Keratinocyte (primary cell): ENCODE data around the gene FARP1. TPM values are rescaled to one million over a fixed set of nuclear protein-coding genes. Genes with fewer than 3 reads are reported as not detected.

Source experiments
- DNase-seq: peaks from one replicate; pipeline ENCODE4 v3.0.0-alpha.2; 2011; ENCODE audit warnings: low read depth, missing footprints, low spot score
- FAIRE-seq: peaks from 2 replicates; lab custom pipeline; 2011; peaks lifted over from hg19 to GRCh38; lab: Jason Lieb, UNC
- H2AFZ ChIP-seq: 2 replicates; pipeline ENCODE4 v1.6.0; 2012; ENCODE audit warnings: low read length, control low read depth, inconsistent platforms; ENCODE audit not compliant: control insufficient read depth
- H3K27ac ChIP-seq: 2 replicates; pipeline ENCODE4 v1.5.1; 2011; ENCODE audit warnings: low read length; ENCODE audit not compliant: control insufficient read depth, insufficient read depth
- H3K27me3 ChIP-seq: 3 replicates; pipeline ENCODE4 v1.6.0; 2011; ENCODE audit warnings: low read length; ENCODE audit not compliant: control insufficient read depth, insufficient read depth; ENCODE audit errors: extremely low read depth
- H3K36me3 ChIP-seq, 2 experiments: 2 replicates in 1 of 2; 3 replicates in 1 of 2; pipeline ENCODE4 v1.5.1; 2011; ENCODE audit warnings: low read length in 2 of 2, mild to moderate bottlenecking in 1 of 2; ENCODE audit not compliant: control insufficient read depth in 2 of 2, insufficient read depth in 2 of 2; ENCODE audit errors: extremely low read depth in 1 of 2
- H3K4me1 ChIP-seq: 3 replicates; pipeline ENCODE4 v1.5.1; 2011; ENCODE audit warnings: low read length; ENCODE audit not compliant: control insufficient read depth, insufficient read depth; ENCODE audit errors: extremely low read depth
- H3K4me2 ChIP-seq: 3 replicates; pipeline ENCODE4 v1.6.0; 2011; ENCODE audit warnings: low read depth, low read length; ENCODE audit not compliant: control insufficient read depth, insufficient read depth; ENCODE audit errors: extremely low read depth
- H3K4me3 ChIP-seq, 3 experiments: fragments of 200-600 bp in 1 of 3; sonication (generic) in 1 of 3; 2 replicates in 2 of 3; 3 replicates in 1 of 3; pipeline ENCODE4 v1.5.1; 2011 to 2016; ENCODE audit warnings: low read length in 3 of 3, mild to moderate bottlenecking in 3 of 3, control low read depth in 2 of 3, inconsistent platforms in 1 of 3, low read depth in 1 of 3, mixed read lengths in 1 of 3, mixed run types in 1 of 3, moderate library complexity in 1 of 3; ENCODE audit not compliant: control insufficient read depth in 2 of 3, insufficient read depth in 2 of 3; ENCODE audit errors: extremely low read depth in 1 of 3
- H3K79me2 ChIP-seq: 2 replicates; pipeline ENCODE4 v1.6.0; 2012; ENCODE audit warnings: low read length; ENCODE audit not compliant: control insufficient read depth, insufficient read depth
- H3K9ac ChIP-seq: 3 replicates; pipeline ENCODE4 v1.6.0; 2011; ENCODE audit warnings: low read length; ENCODE audit not compliant: control insufficient read depth, insufficient read depth; ENCODE audit errors: extremely low read depth
- H3K9me1 ChIP-seq: 3 replicates; pipeline ENCODE4 v1.6.0; 2011; ENCODE audit warnings: low read length; ENCODE audit not compliant: control insufficient read depth, insufficient read depth; ENCODE audit errors: extremely low read depth
- H3K9me3 ChIP-seq: 2 replicates; pipeline ENCODE4 v1.5.1; 2012; ENCODE audit warnings: low read depth, low read length; ENCODE audit not compliant: control insufficient read depth
- H4K20me1 ChIP-seq: 3 replicates; pipeline ENCODE4 v1.6.0; 2011; ENCODE audit warnings: low read length; ENCODE audit not compliant: control insufficient read depth, insufficient read depth; ENCODE audit errors: extremely low read depth
- CTCF ChIP-seq, 3 experiments: IDR thresholded peaks in 1 of 3; conservative IDR thresholded peaks in 1 of 3; optimal IDR thresholded peaks in 1 of 3; 2 replicates in 2 of 3; 3 replicates in 1 of 3; pipeline versions ENCODE3 to v1.5.1; 2011; ENCODE audit warnings: low read length in 3 of 3, mild to moderate bottlenecking in 3 of 3, moderate library complexity in 2 of 3, control low read depth in 1 of 3, inconsistent platforms in 1 of 3; ENCODE audit not compliant: insufficient read depth in 2 of 3; ENCODE audit errors: extremely low read depth in 1 of 3
- EZH2 ChIP-seq: IDR thresholded peaks from one replicate; pipeline ENCODE4 v1.6.1; 2012; ENCODE audit warnings: inconsistent platforms, mild to moderate bottlenecking, low read length, moderate library complexity
- dilution Hi-C: fragments of 300-500 bp; cut with MboI; formaldehyde crosslinking; loops from one replicate; pipeline ENCODE4 v1.7.0; 2020; ENCODE audit warnings: low sequenced_read_pairs; ENCODE audit not compliant: extremely low pct_ligation_motif_present
- polyA plus RNA-seq, 5 experiments: library from polyadenylated mRNA; depleted of rRNA in 3 of 5; stranded (reverse) in 3 of 5; stranded (forward) in 1 of 5; unstranded in 1 of 5; fragments of >200 nt; gene quantifications; 1 replicate in 1 of 5; 2 replicates in 3 of 5; 3 replicates in 1 of 5; pipeline versions ENCODE4 v1.2.1 to v1.2.3, GENCODE V29; 2011 to 2012; ENCODE audit warnings: missing spikeins in 2 of 5, low read depth in 1 of 5, low replicate concordance in 1 of 5

The FARP1 gene
- polyA plus RNA-seq, 1 donor (not counting 4 experiments of a cell fraction or from before 2014, with no cell fraction given), result 10.3 TPM

- no peak for DNase-seq
- no peaks in the 10 kb centered on the region for H3K27me3 ChIP-seq
- H3K9ac ChIP-seq, result no peak overlapping the region
- H3K79me2 ChIP-seq, result no peaks in the 10 kb centered on the region
- H3K4me2 ChIP-seq, result no peak overlapping the region
- H3K9me1 ChIP-seq, result no peaks in the 10 kb centered on the region
- no peaks in the 10 kb centered on the region for H3K4me1 ChIP-seq
- dilution Hi-C loops, result no loop called here
- no peak overlapping the region for H3K27ac ChIP-seq
- H3K9me3 ChIP-seq, result no peaks in the 10 kb centered on the region
- H3K4me3 ChIP-seq, result no peak overlapping the region
- no peaks in the 10 kb centered on the region for H4K20me1 ChIP-seq
- no peaks in the 10 kb centered on the region for H3K36me3 ChIP-seq
- H2AFZ ChIP-seq, result no peak overlapping the region
- FAIRE-seq, result no peak
- no peak for TF ChIP-seq EZH2
- TF ChIP-seq CTCF (optimal IDR thresholded peaks at IDR 0.05 in 1 of 3, IDR thresholded peaks at IDR 0.05 in 1 of 3, conservative IDR thresholded peaks at IDR 0.05 in 1 of 3; ENCODE audit: extremely low read depth in 1 of 3, insufficient read depth in 2 of 3, low read length in 3 of 3), result no peak
These were observed 13.4 kb downstream of the FARP1 start for GRCh38 chr13:98156259-98156658.

- no peaks in the 10 kb centered on the region for H3K9me1 ChIP-seq
- H2AFZ ChIP-seq, result no peak overlapping the region
- no peak overlapping the region for H3K27ac ChIP-seq
- no peaks in the 10 kb centered on the region for H3K4me1 ChIP-seq
- no peaks in the 10 kb centered on the region for H3K9me3 ChIP-seq
- DNase-seq (no peak), FAIRE-seq (no peak)
- dilution Hi-C loops, result no loop called here
- H3K79me2 ChIP-seq, result no peaks in the 10 kb centered on the region
- H4K20me1 ChIP-seq, result no peaks in the 10 kb centered on the region
- no peak overlapping the region for H3K4me2 ChIP-seq
- no peaks in the 10 kb centered on the region for H3K27me3 ChIP-seq
- no peak overlapping the region for H3K4me3 ChIP-seq
- no peak overlapping the region for H3K9ac ChIP-seq
- no peak for TF ChIP-seq CTCF (optimal IDR thresholded peaks at IDR 0.05 in 1 of 3, IDR thresholded peaks at IDR 0.05 in 1 of 3, conservative IDR thresholded peaks at IDR 0.05 in 1 of 3; ENCODE audit: extremely low read depth in 1 of 3, insufficient read depth in 2 of 3, low read length in 3 of 3)
- TF ChIP-seq EZH2, result no peak
- no peaks in the 10 kb centered on the region for H3K36me3 ChIP-seq
These were observed 14.3 kb downstream of the FARP1 start for GRCh38 chr13:98157188-98157587.
